Osteocyte (in vitro differentiated cells): Measurements from ENCODE around the gene NEK8. TPM values are rescaled to one million over a fixed set of nuclear protein-coding genes. Genes with fewer than 3 reads are reported as not detected.

Experiments
- DNase-seq: peaks from one replicate; pipeline ENCODE4 v3.0.0; 2021; ENCODE audit warnings: mixed read lengths; ENCODE audit not compliant: unreplicated experiment; ENCODE audit errors: extremely low spot score
- H3K27ac Mint-ChIP-seq: one replicate; pipeline ENCODE4 v1.8.0; 2021; ENCODE audit warnings: mild to moderate bottlenecking, mixed read lengths; ENCODE audit not compliant: unreplicated experiment
- H3K27me3 Mint-ChIP-seq: one replicate; pipeline ENCODE4 v1.8.0; 2021; ENCODE audit warnings: mixed read lengths; ENCODE audit not compliant: unreplicated experiment
- H3K36me3 Mint-ChIP-seq: one replicate; pipeline ENCODE4 v1.8.0; 2021; ENCODE audit warnings: mixed read lengths; ENCODE audit not compliant: unreplicated experiment
- H3K4me1 Mint-ChIP-seq: one replicate; pipeline ENCODE4 v1.8.0; 2021; ENCODE audit warnings: mixed read lengths; ENCODE audit not compliant: unreplicated experiment
- H3K4me3 Mint-ChIP-seq: one replicate; pipeline ENCODE4 v1.8.0; 2021; ENCODE audit warnings: mild to moderate bottlenecking, moderate library complexity, mixed read lengths; ENCODE audit not compliant: unreplicated experiment
- H3K9me3 Mint-ChIP-seq: one replicate; pipeline ENCODE4 v1.8.0; 2021; ENCODE audit warnings: mixed read lengths; ENCODE audit not compliant: unreplicated experiment
- CTCF ChIP-seq: fragments of 200-600 bp; sonication (generic); IDR thresholded peaks from 2 replicates; pipeline ENCODE4 v1.5.0; 2021; ENCODE audit warnings: antibody characterized with exemption, mild to moderate bottlenecking, moderate library complexity
- total RNA-seq: library from RNA; stranded (reverse); gene quantifications from 2 replicates; pipeline ENCODE4 v1.2.1, GENCODE V29; 2021

The NEK8 gene
- total RNA-seq, 1 donor from 2014 or later: 9.9 TPM

GRCh38 chr17:28725660-28726225, 2.8 kb upstream of the NEK8 start:
- no peak for DNase-seq
- Mint-ChIP-seq H3K36me3 (peaks cover 12% of the 10 kb centered on the region), H3K27ac (peak overlapping the region; percentile 92), H3K27me3 (no peaks in the 10 kb centered on the region), H3K9me3 (no peaks in the 10 kb centered on the region), H3K4me3 (peak overlapping the region; percentile 88), H3K4me1 (peaks cover 46% of the 10 kb centered on the region)
- TF ChIP-seq CTCF: no peak

GRCh38 chr17:28726226-28726626, 2.4 kb upstream of the NEK8 start, which contains the start of gene TLCD1:
Gene TLCD1 (minus strand): TSS chr17:28726233. CDS start chr17:28726097, 136 bp downstream.
- peak within 1 kb of the TSS; percentile 96 for H3K27ac Mint-ChIP-seq
- H3K4me3 Mint-ChIP-seq: peak within 1 kb of the TSS; percentile 88
- H3K4me1 Mint-ChIP-seq: peaks cover 41% of the 10 kb centered on the region
- peaks cover 8% of the 10 kb centered on the region for H3K36me3 Mint-ChIP-seq
- DNase-seq: peak; percentile 89
- H3K9me3 Mint-ChIP-seq: no peaks in the 10 kb centered on the region
- TF ChIP-seq CTCF: no peak
- H3K27me3 Mint-ChIP-seq: no peaks in the 10 kb centered on the region

GRCh38 chr17:28726627-28727491, 1.7 kb upstream of the NEK8 start:
- Mint-ChIP-seq H3K4me3 (peak overlapping the region; percentile 88), H3K27me3 (no peaks in the 10 kb centered on the region), H3K27ac (peak overlapping the region; percentile 96), H3K4me1 (peaks cover 36% of the 10 kb centered on the region), H3K36me3 (peaks cover 5% of the 10 kb centered on the region), H3K9me3 (no peaks in the 10 kb centered on the region)
- TF ChIP-seq CTCF: peak; percentile 98
- peak; percentile 98 for DNase-seq

GRCh38 chr17:28729950-28730330, 1.4 kb downstream of the NEK8 start:
- H3K9me3 Mint-ChIP-seq: no peaks in the 10 kb centered on the region
- H3K4me3 Mint-ChIP-seq: no peak overlapping the region
- no peak overlapping the region for H3K27ac Mint-ChIP-seq
- no peaks in the 10 kb centered on the region for H3K27me3 Mint-ChIP-seq
- no peaks in the 10 kb centered on the region for H3K36me3 Mint-ChIP-seq
- TF ChIP-seq CTCF: no peak
- no peak for DNase-seq
- peaks cover 27% of the 10 kb centered on the region for H3K4me1 Mint-ChIP-seq

GRCh38 chr17:28733346-28733745, 4.8 kb downstream of the NEK8 start:
- no peak for DNase-seq
- Mint-ChIP-seq H3K4me1 (peaks cover 4% of the 10 kb centered on the region), H3K36me3 (no peaks in the 10 kb centered on the region), H3K27ac (no peak overlapping the region), H3K27me3 (no peaks in the 10 kb centered on the region), H3K4me3 (no peak overlapping the region), H3K9me3 (no peaks in the 10 kb centered on the region)
- no peak for TF ChIP-seq CTCF
